ENCODE data around the gene C3orf20. TPM values are rescaled to one million over a fixed set of nuclear protein-coding genes. Genes with fewer than 3 reads are reported as not detected.
A peak's percentile ranks its signal among the peaks of the same experiment; 100 is the strongest.
"Not testable (repeated sequence)": the region's sequence is repeated elsewhere in the genome, so short reads cannot be mapped to it uniquely, and the experiment has no call there.

C3orf20 gene
- total RNA-seq, 2 donors from 2014 or later = 0.16 to 0.45 TPM

DNA sequence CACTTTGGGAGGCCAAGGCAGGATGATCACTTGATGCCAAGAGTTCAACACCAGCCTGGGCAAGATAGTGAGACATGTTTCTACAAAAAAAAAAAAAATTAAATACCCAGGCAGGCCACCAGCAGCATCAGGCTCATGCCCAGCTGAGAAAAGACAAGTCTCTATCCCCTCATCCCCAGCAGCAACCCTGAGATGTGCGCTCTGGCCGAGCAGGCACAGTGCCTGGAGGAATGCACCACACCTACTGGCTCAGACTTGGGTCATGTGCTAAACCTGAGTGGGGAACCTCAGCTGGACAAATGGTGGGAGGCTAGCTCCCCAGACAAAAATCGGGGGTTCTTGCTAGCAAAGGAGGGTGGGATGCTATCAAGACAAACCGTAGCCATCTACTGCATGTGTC lies 33.6 kb upstream of the C3orf20 start:
- no peaks in the 10 kb centered on the region for H3K9me3 Mint-ChIP-seq
- peaks cover 10% of the 10 kb centered on the region for H3K27me3 Mint-ChIP-seq
- H3K36me3 Mint-ChIP-seq (ENCODE audit: low read depth) = no peaks in the 10 kb centered on the region
- H3K27ac Mint-ChIP-seq = no peak overlapping the region
- no peaks in the 10 kb centered on the region for H3K4me1 Mint-ChIP-seq
- no peak overlapping the region for H3K4me3 Mint-ChIP-seq
- ATAC-seq (replicated peaks) = no peak

DNA sequence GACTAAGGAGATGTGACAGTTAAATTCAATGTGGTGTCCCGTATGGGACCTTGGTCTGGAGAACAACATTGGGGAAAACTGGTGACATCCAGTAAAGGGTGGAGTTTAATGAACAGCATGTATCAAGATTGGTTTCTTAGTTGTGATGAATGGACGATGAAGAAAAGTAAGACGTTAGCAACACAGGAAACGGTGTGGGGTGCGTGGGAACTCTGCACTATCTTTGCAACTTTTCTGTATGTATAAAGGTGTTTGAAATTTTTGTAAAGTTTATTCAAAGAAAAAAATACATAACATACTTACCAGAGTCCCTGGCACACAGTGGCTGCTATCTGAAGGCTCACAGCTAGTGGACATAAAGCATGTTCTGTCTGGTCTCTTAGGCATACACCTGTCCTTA lies 29.5 kb upstream of the C3orf20 start:
- no peak for ATAC-seq (replicated peaks)
- Mint-ChIP-seq H3K9me3 (no peaks in the 10 kb centered on the region), H3K4me1 (peaks cover 8% of the 10 kb centered on the region), H3K27me3 (no peaks in the 10 kb centered on the region), H3K36me3 (ENCODE audit: low read depth) (peaks cover 1% of the 10 kb centered on the region), H3K4me3 (no peak overlapping the region), H3K27ac (no peak overlapping the region)

DNA sequence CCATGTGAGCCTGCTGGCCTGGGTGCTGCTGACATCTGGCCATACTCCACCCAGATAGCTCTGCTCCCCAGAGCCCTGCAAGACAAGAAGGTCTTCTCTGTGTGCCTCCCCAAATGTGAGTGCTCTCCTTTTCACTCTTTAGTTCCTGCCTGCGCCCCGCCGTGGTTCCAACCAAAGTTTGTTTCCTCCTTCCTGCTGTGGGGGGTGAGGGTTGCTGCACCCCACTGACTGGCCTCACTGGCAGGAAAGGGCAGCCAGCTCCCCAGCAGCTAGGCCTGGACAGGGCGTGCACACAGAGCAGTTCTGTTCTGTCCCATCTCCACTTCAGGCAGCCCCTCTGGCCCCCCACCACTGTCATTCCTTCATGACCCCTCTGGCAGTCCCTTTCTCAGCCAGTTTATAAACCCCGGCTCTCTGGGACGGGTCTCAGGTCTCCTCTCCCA lies 28.8 kb upstream of the C3orf20 start:
- no peak overlapping the region for H3K4me3 Mint-ChIP-seq
- H3K4me1 Mint-ChIP-seq = peaks cover 10% of the 10 kb centered on the region
- peak overlapping the region; percentile 63 for H3K27ac Mint-ChIP-seq
- no peaks in the 10 kb centered on the region for H3K9me3 Mint-ChIP-seq
- ATAC-seq (replicated peaks) = no peak
- peaks cover 7% of the 10 kb centered on the region for H3K36me3 Mint-ChIP-seq (ENCODE audit: low read depth)
- no peaks in the 10 kb centered on the region for H3K27me3 Mint-ChIP-seq

DNA sequence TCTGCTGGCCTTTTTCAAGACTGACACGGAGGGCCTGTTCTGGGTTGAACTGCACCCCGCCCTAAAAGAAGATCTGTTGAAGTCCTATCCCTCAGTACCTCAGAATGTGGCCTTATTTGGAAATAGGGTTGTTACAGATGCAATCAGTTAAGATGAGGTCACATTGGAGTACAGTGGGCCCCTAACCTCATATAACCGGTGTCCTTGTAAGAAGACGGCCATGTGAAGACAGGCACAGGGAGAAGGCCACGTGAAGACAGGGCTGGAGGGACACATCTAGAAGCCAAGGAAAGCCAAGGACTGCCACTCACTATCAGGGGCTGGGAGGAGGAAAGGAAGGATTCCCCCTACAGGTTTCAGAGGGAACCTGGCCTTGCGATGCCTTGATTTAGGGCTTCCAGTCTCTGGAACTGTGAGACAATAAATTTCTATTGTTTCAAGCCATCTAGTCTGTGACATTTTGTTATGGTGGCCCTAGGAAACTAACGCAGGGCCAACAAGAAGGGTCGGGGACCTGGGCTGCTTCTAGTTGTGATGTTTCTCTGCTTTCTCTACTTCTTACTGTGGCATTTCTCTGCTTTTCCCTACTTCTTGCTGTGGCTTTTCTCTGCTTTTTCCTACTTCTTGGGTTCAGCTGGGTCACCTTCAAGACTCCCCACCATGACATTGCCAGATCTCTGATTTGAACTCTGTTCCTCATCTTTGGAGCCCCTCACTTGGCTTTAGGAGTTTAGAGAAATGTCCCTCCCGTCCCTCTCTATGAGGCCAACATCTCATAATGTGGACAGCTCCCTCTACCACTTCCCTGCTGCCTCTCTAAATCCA lies 28.1 kb upstream of the C3orf20 start:
- no peak for ATAC-seq (replicated peaks)
- H3K27me3 Mint-ChIP-seq = no peaks in the 10 kb centered on the region
- no peaks in the 10 kb centered on the region for H3K9me3 Mint-ChIP-seq
- H3K4me3 Mint-ChIP-seq = no peak overlapping the region
- H3K4me1 Mint-ChIP-seq = peaks cover 10% of the 10 kb centered on the region
- peaks cover 12% of the 10 kb centered on the region for H3K36me3 Mint-ChIP-seq (ENCODE audit: low read depth)
- peak overlapping the region; percentile 63 for H3K27ac Mint-ChIP-seq

DNA sequence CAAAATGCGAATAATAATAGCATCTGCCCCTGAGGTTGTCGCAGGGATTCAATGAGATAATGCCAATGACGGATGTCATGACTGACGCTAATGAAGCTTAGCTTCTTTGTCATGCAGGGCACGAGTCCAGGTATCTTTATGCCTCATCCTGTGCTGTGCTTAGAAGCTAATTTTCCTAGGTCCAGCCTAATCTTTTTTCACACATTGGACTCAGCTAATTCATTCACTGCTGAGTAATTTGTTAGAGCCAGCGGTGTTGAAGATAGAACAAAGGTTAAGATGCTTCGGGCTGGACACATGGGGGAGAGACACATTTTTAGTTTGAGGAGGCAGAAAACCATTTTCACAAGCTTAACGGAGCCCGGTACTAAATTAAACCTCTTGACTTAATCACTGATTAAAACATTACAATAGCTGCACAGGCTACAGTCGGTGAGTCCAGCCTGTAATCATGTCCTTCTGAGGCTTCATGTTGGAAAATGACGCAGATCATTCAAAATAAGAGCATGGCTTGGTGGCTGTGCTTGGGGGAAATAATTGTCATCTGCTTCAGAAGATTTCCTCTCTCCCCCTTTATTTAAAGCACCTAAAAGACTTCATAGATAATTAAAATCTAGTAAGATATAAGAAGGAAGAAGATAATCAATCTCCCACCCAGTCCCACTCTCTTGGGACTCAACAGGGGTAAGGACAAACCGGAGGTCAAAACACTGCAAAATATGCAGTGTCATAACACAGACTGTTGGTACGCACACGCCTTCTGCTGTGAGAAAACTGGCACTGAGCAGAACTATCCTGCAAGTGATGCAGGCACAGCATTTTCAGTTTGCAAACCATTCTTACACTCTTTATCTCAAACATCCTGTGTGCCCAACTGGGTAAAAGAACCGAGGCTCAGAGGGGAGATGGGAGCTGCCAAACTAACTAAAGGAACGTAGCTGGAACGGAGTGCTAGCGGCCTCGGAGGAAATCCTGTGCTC lies 26.7 kb upstream of the C3orf20 start:
- peaks cover 18% of the 10 kb centered on the region for H3K36me3 Mint-ChIP-seq (ENCODE audit: low read depth)
- peaks cover 10% of the 10 kb centered on the region for H3K4me1 Mint-ChIP-seq
- H3K27me3 Mint-ChIP-seq = no peaks in the 10 kb centered on the region
- no peaks in the 10 kb centered on the region for H3K9me3 Mint-ChIP-seq
- H3K27ac Mint-ChIP-seq = no peak overlapping the region
- H3K4me3 Mint-ChIP-seq = no peak overlapping the region
- no peak for ATAC-seq (replicated peaks)

DNA sequence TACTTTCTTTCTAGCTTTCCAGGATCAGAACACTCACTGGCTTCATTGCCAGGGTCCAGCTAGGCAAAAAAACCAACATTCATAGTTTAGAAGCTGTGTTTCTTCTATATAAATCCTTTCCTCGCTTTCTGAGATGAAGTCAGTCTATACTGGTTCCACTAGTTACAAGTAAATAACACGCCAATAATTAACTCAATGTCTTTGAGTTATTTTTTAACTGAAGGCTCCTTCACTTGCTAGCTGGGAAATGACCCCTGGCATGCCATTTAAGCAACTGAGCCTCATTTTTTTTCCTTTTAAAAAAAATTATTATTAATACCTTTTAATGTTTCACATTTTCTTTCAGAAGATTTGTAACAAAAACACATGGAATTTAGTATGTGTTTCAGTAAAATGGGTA lies 25.5 kb upstream of the C3orf20 start:
- Mint-ChIP-seq H3K4me3 (no peak overlapping the region), H3K27me3 (no peaks in the 10 kb centered on the region), H3K36me3 (ENCODE audit: low read depth) (peaks cover 27% of the 10 kb centered on the region), H3K9me3 (no peaks in the 10 kb centered on the region), H3K4me1 (peaks cover 15% of the 10 kb centered on the region), H3K27ac (no peak overlapping the region)
- no peak for ATAC-seq (replicated peaks)

DNA sequence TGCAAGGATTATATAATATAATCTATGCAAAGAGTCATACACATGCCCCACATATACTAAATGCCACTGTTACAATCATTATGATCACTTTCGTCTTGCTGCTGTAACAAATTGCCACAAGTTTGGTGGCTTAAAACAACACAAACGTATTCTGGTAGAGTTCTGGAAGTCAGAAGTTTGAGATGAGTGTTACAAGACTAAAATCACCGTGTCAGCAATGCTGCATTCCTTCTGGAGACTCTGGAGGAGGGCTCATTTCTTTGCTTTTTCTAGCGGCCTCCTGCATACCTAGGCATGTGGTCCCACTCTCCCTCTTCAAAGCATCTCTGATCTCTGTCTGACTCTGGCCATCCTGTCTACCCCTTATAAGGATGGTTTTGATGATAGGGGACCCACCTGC lies 24.7 kb upstream of the C3orf20 start:
- Mint-ChIP-seq H3K4me3 (peak overlapping the region; percentile 98), H3K36me3 (ENCODE audit: low read depth) (peaks cover 34% of the 10 kb centered on the region), H3K27ac (peak overlapping the region; percentile 91), H3K27me3 (no peaks in the 10 kb centered on the region), H3K4me1 (peaks cover 15% of the 10 kb centered on the region), H3K9me3 (no peaks in the 10 kb centered on the region)
- ATAC-seq (replicated peaks) = no peak

DNA sequence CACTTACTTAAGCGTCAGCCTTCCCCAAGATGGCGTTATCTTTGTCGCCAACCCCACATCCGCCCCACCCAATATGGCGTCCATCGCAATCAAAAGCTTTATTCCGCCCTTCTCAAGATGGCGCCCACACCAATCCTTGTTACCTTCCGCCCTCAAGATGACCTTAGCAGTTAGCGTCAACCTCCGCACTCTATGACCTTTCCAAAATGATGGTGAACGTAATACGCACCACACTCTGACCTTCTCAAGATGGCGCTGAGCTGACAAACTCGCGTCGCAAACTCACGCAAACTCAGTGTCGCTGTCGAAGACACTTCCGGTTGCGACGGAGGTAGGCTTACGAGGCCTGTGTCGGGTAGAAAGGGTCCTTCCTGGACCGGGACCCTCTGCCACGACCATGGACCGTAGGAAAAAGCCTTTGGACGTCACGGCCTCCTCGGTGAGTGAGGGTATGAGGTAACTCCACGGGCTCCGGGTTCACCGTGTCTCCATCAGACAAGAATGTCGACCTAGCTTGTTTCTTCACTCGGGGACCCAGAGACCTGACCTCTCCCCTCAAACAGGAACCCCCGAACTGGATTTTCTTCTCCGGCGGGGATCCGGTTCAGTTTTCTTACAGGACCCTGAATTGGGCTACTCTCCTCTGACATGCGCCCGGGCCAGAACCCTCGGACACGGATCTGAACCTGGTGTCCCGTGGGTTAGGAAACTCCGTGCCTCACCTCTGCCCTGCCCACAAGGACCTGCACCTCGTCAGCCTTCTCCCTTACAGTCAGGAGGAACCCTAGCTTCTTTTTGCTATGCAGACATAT lies 23.3 kb upstream of the C3orf20 start, which contains the start of gene CCDC174:
CCDC174 (plus strand) TSS at position 323 of the 812 bp plus-strand sequence; CDS start at position 398, 75 bp downstream.
- H3K4me1 Mint-ChIP-seq = peaks cover 15% of the 10 kb centered on the region
- peak within 1 kb of the TSS; percentile 98 for H3K4me3 Mint-ChIP-seq
- no peaks in the 10 kb centered on the region for H3K9me3 Mint-ChIP-seq

DNA sequence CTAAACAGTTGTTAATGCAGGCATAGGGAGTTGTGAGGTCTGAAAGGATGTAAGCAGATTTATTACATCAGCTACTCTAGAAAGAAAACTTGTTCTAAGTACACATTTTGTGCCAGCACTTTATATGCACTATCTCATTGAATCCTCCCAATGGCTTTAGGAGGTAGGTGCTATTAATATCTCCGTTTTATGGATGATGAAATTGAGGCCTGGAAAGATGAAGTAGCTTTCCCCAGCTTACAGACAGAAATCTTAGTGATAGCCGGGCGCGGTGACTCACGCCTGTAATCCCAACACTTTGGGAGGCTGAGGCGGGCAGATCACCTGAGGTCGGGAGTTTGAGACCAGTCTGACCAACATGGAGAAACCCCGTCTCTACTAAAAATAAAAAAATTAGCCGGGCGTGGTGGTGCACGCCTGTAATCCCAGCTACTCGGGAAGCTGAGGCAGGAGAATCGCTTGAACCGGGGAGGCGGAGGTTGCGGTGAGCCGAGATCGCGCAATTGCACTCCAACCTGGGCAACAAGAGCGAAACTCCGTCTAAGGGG lies 22.5 kb upstream of the C3orf20 start:
- Mint-ChIP-seq H3K27ac (peak overlapping the region; percentile 91), H3K36me3 (ENCODE audit: low read depth) (peaks cover 57% of the 10 kb centered on the region), H3K4me3 (peak overlapping the region; percentile 98), H3K4me1 (peaks cover 18% of the 10 kb centered on the region)
- ATAC-seq (replicated peaks); H3K9me3 Mint-ChIP-seq; H3K27me3 Mint-ChIP-seq: not testable (repeated sequence)

More for the DNA sequence above, 23.3 kb upstream of the C3orf20 start, which contains the start of gene CCDC174:
- H3K27me3 Mint-ChIP-seq = no peaks in the 10 kb centered on the region
- ATAC-seq (replicated peaks) = peak; percentile 98
- peak within 1 kb of the TSS; percentile 91 for H3K27ac Mint-ChIP-seq
- peaks cover 49% of the 10 kb centered on the region for H3K36me3 Mint-ChIP-seq (ENCODE audit: low read depth)

DNA sequence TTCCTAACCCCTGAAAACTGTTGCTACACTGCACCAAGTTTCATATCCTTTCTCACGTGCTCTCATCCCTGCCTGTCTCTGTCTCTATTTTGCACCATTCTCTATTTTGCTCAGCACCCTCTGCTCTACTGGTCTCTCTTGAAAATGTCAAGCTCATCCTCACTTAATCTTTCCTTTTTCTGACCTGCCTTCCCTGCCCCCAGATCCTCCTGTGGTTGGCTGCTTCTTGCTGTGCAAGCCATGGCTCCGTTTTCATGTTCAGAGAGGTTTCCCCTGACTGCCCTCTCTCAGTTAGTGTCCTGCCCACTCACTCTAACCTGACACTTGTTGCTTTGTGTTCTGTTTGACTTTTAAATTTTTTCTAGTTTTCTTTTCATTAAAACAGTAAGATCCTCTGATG lies 17.4 kb upstream of the C3orf20 start:
- H3K36me3 Mint-ChIP-seq (ENCODE audit: low read depth) = peaks cover 91% of the 10 kb centered on the region
- H3K4me1 Mint-ChIP-seq = peaks cover 16% of the 10 kb centered on the region
- H3K27ac Mint-ChIP-seq = peak overlapping the region; percentile 4
- no peaks in the 10 kb centered on the region for H3K27me3 Mint-ChIP-seq
- H3K4me3 Mint-ChIP-seq = no peak overlapping the region
- ATAC-seq (replicated peaks) = no peak
- no peaks in the 10 kb centered on the region for H3K9me3 Mint-ChIP-seq

DNA sequence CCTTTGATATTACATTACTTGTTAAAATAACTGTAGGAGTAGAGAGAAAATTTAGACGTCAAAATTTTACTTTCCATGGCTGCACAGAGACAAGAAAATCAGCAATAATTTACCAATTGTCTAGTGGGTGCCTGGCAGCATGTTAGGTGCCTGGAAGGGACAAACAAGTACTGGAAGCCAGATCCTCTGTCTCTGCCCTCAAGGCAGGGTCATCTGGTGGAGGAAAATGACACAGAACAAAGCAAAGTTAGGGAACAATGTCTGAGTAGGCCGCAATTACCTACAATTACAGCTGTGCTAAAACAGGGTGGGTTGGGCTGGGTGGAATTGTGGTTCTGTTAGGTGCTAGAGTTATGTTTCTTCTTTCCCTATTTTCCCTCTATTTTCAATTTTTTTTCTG lies 16.0 kb upstream of the C3orf20 start:
- peaks cover 11% of the 10 kb centered on the region for H3K4me1 Mint-ChIP-seq
- H3K36me3 Mint-ChIP-seq (ENCODE audit: low read depth) = peaks cover 100% of the 10 kb centered on the region
- no peak overlapping the region for H3K4me3 Mint-ChIP-seq
- no peaks in the 10 kb centered on the region for H3K27me3 Mint-ChIP-seq
- H3K27ac Mint-ChIP-seq = no peak overlapping the region
- ATAC-seq (replicated peaks) = no peak
- H3K9me3 Mint-ChIP-seq = no peaks in the 10 kb centered on the region

DNA sequence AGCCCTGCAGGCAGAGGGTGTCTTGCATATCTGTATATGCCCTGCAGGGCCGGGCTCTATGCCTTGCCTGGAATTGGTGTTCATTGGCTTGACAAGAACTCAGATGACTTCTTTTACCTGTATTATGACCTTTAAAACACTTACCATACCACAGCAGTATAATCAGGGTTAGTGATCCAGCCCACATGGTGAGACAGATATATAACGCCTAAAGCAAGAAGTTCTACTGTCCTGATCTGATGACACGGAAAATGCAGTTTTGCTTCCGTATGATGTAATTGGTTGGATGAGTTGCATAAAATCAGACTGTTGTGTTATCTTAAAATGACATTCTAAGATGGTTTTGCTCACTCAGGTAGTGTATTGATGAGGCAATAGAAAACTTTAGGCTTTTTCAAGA lies 14.0 kb upstream of the C3orf20 start:
- peaks cover 100% of the 10 kb centered on the region for H3K36me3 Mint-ChIP-seq (ENCODE audit: low read depth)
- H3K27ac Mint-ChIP-seq = no peak overlapping the region
- no peak overlapping the region for H3K4me3 Mint-ChIP-seq
- no peaks in the 10 kb centered on the region for H3K27me3 Mint-ChIP-seq
- ATAC-seq (replicated peaks) = no peak
- no peaks in the 10 kb centered on the region for H3K9me3 Mint-ChIP-seq
- peaks cover 10% of the 10 kb centered on the region for H3K4me1 Mint-ChIP-seq

DNA sequence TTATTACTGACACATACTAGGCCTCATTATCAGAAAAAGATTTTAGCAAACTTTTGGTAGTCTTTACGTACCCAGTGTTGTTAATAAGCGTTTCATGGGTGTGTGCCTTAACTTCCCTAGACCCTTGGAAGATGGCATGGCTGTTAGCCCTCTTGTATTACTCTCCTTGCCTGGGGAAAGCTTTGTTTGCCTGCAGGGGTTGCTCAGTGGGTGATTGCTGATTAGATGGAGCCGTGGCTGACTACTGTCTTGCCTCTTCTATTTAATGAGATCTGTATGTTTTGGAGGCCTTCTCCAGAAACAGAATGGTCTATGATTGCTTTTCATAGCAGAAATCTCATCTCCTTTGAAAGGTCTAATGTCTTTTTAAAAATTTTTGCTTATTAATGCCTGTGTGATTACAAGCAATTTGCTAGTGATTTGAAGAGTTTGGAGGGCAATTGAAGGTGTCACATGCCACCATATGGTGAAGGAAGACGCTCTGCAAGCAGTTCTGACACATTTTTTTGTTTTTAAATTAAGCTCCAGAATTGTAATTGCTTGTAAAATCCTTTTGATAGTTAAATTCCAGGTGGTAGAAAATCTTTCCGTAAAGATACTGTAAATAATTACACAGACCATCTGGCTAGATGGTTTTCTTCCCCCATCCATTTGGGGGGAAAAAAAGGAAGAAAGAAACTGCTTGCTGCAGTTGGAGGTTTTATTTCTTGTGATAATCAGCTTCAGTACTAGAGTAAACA lies 11.4 kb upstream of the C3orf20 start:
- Mint-ChIP-seq H3K27me3 (no peaks in the 10 kb centered on the region), H3K4me1 (peaks cover 4% of the 10 kb centered on the region), H3K4me3 (no peak overlapping the region), H3K36me3 (ENCODE audit: low read depth) (peaks cover 100% of the 10 kb centered on the region), H3K9me3 (no peaks in the 10 kb centered on the region), H3K27ac (no peak overlapping the region)
- ATAC-seq (replicated peaks) = no peak

Data from activated T-helper 17 cell treated with anti-CD3 and anti-CD28 coated beads, Interleukin-2, amount 50 U/mL, for 72 hours (primary cell).